ENCODE data around the gene SNTG2.

The SNTG2 gene

DNA sequence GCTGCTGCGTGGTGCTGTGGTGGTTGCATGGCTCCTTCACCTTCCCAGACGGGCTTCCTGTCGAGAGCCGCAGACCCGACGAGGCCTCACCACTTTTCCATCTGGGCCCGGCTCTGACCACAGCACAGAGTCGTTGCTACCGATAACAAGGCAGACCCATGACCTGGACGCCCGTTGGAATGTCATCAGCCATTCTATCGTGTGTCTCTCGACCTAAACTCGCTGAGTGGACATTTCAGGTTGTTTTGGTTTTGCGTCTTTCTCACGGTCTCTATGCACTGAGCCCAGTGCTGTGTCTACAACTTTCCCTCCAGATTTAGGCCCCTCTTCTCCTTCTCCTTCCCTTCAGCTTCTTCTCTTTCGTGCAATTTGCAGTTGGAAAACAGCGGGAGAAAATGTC, 257.9 kb downstream of the SNTG2 start:
- no peak for DNase-seq (ENCODE audit: low read depth)
- no peak overlapping the region for H3K4me3 ChIP-seq (ENCODE audit: low read depth, low read length)
- TF ChIP-seq, protein P1, sequence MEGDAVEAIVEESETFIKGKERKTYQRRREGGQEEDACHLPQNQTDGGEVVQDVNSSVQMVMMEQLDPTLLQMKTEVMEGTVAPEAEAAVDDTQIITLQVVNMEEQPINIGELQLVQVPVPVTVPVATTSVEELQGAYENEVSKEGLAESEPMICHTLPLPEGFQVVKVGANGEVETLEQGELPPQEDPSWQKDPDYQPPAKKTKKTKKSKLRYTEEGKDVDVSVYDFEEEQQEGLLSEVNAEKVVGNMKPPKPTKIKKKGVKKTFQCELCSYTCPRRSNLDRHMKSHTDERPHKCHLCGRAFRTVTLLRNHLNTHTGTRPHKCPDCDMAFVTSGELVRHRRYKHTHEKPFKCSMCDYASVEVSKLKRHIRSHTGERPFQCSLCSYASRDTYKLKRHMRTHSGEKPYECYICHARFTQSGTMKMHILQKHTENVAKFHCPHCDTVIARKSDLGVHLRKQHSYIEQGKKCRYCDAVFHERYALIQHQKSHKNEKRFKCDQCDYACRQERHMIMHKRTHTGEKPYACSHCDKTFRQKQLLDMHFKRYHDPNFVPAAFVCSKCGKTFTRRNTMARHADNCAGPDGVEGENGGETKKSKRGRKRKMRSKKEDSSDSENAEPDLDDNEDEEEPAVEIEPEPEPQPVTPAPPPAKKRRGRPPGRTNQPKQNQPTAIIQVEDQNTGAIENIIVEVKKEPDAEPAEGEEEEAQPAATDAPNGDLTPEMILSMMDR (IDR thresholded peaks at IDR 0.05; ENCODE audit: insufficient read depth, low read depth, low read length, missing control alignments): no peak

DNA sequence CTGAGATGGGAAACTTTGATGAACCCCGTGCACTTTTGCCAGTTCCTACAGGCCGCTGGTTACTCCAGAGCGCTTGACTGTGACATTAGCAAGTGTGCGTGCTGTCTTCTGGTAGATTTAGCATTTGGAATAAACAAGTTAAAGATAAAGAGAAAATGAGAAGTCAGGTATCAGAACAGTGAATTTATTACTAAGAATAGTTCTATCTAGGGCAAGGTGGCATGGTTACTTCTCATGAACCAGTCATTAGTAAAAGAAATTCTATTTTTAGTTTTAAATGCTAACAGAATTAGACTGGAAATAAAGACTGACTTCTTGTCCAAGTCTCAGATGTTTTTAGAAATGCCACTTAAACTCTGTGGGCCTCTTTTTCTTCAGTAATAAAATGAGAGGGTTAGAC, 258.6 kb downstream of the SNTG2 start:
- TF ChIP-seq, protein P1 (IDR thresholded peaks at IDR 0.05; ENCODE audit: insufficient read depth, low read depth, low read length, missing control alignments): no peak
- no peak overlapping the region for H3K4me3 ChIP-seq (ENCODE audit: low read depth, low read length)
- DNase-seq (ENCODE audit: low read depth): no peak

DNA sequence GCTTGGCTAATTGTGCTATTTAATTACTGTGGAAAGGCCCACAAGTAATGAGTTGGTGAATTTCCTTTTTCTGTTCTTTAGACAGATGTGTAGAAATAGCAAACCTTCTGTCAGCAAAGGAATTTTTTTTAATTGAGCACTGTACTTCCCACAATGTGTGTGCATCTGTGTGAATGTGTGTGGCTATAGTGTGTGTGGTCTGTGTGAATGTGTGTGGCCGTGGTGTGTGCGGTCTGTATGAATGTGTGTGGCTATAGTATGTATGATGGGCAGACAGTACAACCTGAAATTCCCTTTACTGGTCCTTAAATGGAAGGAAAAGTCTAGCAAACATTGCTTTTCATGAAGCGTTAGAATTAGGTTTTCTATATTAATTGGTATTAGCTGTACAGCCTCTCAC, 259.1 kb downstream of the SNTG2 start:
- TF ChIP-seq, protein P1 (IDR thresholded peaks at IDR 0.05; ENCODE audit: insufficient read depth, low read depth, low read length, missing control alignments): no peak
- no peak for DNase-seq (ENCODE audit: low read depth)
- H3K4me3 ChIP-seq (ENCODE audit: low read depth, low read length): no peak overlapping the region

DNA sequence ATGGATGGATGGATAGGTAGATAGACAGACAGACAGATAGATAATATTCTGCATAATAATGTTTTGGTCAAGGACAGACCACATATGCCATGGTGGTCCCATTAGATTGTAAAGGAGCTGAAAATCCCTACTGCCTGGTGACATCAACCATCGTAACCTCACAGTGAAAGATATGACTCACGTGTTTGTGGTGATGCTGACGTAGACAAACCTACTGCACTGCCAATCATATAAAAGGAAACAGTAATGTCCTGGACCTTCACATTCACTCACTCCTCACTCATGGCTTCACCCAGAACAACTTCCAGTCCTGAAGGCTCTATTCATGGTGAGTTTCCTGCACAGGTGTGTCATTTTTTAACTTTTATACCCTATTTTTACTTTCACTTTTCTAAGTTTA, 259.7 kb downstream of the SNTG2 start:
- no peak for DNase-seq (ENCODE audit: low read depth)
- TF ChIP-seq, protein P1 (IDR thresholded peaks at IDR 0.05; ENCODE audit: insufficient read depth, low read depth, low read length, missing control alignments): no peak
- H3K4me3 ChIP-seq (ENCODE audit: low read depth, low read length): no peak overlapping the region

DNA sequence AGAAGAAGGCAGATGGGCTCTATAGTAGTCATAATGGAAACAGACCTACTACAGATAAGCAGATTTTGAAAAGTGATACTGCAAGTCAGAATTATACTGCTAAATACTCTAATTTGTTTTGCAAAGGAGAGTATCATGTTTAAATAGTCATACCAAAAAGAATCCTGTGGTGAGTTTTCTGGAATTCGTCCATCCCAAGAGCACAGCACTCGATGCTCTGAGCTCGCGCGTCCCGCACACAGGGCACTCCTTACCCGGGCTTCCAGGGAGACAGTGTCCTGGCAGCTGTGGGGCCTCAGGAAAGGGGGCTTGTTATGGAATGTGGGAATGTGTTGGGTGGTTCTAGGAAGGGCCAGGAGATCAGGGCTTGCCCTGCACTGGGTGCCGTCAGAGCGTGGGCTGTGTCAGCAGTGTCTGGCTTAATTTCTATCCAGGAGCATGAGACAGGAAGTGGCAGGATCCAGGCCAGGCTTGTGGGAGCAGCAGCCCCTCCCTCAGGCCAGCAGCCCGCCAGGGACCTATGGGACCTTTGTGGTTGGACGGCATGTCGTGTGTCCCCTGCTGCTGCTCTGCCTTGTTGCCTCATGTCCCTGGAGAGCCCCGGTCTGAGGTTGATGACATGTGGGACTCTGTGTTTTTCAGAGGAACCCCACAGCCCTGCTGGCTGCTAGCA, 269.4 kb downstream of the SNTG2 start:
- TF ChIP-seq, protein P1 (IDR thresholded peaks at IDR 0.05; ENCODE audit: insufficient read depth, low read depth, low read length, missing control alignments): no peak
- no peak for DNase-seq (ENCODE audit: low read depth)
- no peak overlapping the region for H3K4me3 ChIP-seq (ENCODE audit: low read depth, low read length)

DNA sequence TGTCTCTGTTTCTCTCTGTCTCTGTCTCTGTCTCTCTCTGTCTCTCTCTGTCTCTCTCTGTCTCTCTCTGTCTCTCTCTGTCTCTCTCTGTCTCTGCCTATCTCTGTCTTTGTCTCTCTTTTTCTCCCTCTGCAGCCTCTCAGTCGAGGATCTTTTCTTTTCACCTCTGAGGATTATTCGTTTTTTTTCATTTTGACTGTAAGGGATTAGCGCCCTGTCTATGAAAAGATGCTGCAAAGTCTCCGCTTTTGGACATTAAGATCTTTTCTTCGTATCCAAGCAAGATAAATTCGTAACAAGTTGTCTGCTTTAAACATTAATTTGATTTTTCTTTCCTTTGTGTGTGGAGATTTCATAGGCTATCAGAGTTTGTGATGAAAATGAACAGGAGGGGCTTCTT, 271.4 kb downstream of the SNTG2 start:
- H3K4me3 ChIP-seq (ENCODE audit: low read depth, low read length): no peak overlapping the region
- TF ChIP-seq, protein P1 (IDR thresholded peaks at IDR 0.05; ENCODE audit: insufficient read depth, low read depth, low read length, missing control alignments): no peak
- no peak for DNase-seq (ENCODE audit: low read depth)

DNA sequence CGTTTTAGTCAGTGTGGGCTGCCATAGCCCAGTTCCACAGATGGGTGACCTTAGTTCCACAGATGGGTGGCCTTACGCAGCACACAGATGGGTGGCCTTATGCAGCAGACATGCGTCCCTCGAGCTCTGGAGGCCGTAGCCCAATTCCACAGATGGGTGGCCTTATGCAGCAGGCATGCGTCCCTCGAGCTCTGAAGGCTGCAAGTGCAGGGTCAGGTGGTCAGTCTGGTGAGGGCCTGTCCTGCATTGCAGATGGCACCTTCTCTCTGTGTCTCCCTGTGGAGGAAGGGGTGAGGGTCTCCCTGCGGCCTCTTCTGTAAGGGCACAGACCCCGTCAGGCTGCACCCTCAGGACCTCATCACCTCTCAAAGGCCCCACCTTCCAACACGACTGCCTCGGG, 273.1 kb downstream of the SNTG2 start:
- H3K4me3 ChIP-seq (ENCODE audit: low read depth, low read length): no peak overlapping the region
- DNase-seq (ENCODE audit: low read depth): no peak
- TF ChIP-seq, protein P1 (IDR thresholded peaks at IDR 0.05; ENCODE audit: insufficient read depth, low read depth, low read length, missing control alignments): no peak

All from GM12865 (cell line).